A673 (cell line): ENCODE data around the gene PHACTR3. TPM values are rescaled to one million over a fixed set of nuclear protein-coding genes. Genes with fewer than 3 reads are reported as not detected.

Source experiments
- BruUV-seq: library from RNA; stranded (reverse); fragments of 400-500 nt; replicated peaks from 2 replicates; lab custom pipeline; 2021; lab: Mats Ljungman, UMichigan
- CTCF ChIA-PET: fragments of 300-600 bp; sonication (Branson Sonifier 250); formaldehyde crosslinking; loops from one replicate; lab custom pipeline; 2022; ENCODE audit warnings: antibody characterized with exemption; lab: Charles Lee
- POLR2A ChIA-PET: fragments of 300-600 bp; sonication (Branson Sonifier 250); formaldehyde crosslinking; loops from one replicate; lab custom pipeline; 2022; ENCODE audit warnings: antibody characterized with exemption; ENCODE audit not compliant: low non-redundant PET; lab: Charles Lee
- DNase-seq: peaks from one replicate; pipeline ENCODE4 v3.0.0-alpha.2; 2015; ENCODE audit warnings: low spot score
- H3K27ac ChIP-seq: fragments of 200-600 bp; sonication (generic); 2 replicates; pipeline ENCODE4 v1.5.1; 2016; ENCODE audit warnings: mixed run types, low read depth, mild to moderate bottlenecking, mixed read lengths, antibody characterized with exemption, low read length; ENCODE audit not compliant: poor library complexity, severe bottlenecking
- H3K27me3 ChIP-seq: fragments of 200-600 bp; sonication (generic); replicated peaks from 2 replicates; pipeline ENCODE4 v1.6.1; 2017; ENCODE audit warnings: mixed run types, low read depth, mild to moderate bottlenecking, mixed read lengths, antibody characterized with exemption, low read length; ENCODE audit not compliant: insufficient read depth, poor library complexity
- H3K36me3 ChIP-seq: fragments of 200-600 bp; sonication (generic); 2 replicates; pipeline ENCODE4 v1.6.1; 2016; ENCODE audit warnings: mixed run types, mild to moderate bottlenecking, mixed read lengths, antibody characterized with exemption, low read length; ENCODE audit not compliant: insufficient read depth, poor library complexity, severe bottlenecking
- H3K4me1 ChIP-seq: fragments of 200-600 bp; sonication (generic); 2 replicates; pipeline ENCODE4 v1.6.1; 2017; ENCODE audit warnings: mixed run types, mild to moderate bottlenecking, mixed read lengths, antibody characterized with exemption, low read length; ENCODE audit not compliant: insufficient read depth, poor library complexity, severe bottlenecking
- H3K4me3 ChIP-seq: fragments of 200-600 bp; sonication (generic); 2 replicates; pipeline ENCODE4 v1.5.1; 2016; ENCODE audit warnings: low read depth, mixed run types, mild to moderate bottlenecking, mixed read lengths, low read length; ENCODE audit not compliant: poor library complexity, severe bottlenecking
- H3K9me3 ChIP-seq: fragments of 200-600 bp; sonication (generic); 2 replicates; pipeline ENCODE4 v1.6.1; 2016; ENCODE audit warnings: mixed run types, low read depth, mild to moderate bottlenecking, mixed read lengths, antibody characterized with exemption, low read length; ENCODE audit not compliant: poor library complexity, severe bottlenecking
- CTCF ChIP-seq: fragments of 300-800, 200-600 bp; sonication (generic); conservative IDR thresholded peaks from 2 replicates; pipeline ENCODE4 v1.5.1; 2017; ENCODE audit warnings: low read depth, mild to moderate bottlenecking, antibody characterized with exemption, low read length, moderate library complexity, mixed read lengths
- EZH2 ChIP-seq: fragments of 200-600 bp; sonication (generic); IDR thresholded peaks from 2 replicates; pipeline ENCODE4 v1.6.1; 2017; ENCODE audit warnings: borderline replicate concordance, low read depth, mild to moderate bottlenecking, mixed read lengths, antibody characterized with exemption, low read length; ENCODE audit not compliant: poor library complexity, severe bottlenecking
- intact Hi-C: fragments of 100-400 bp; cut with micrococcal nuclease; formaldehyde crosslinking; loops from one replicate; pipeline ENCODE4 v1.10.0; 2022; ENCODE audit not compliant: unreplicated experiment
- total RNA-seq: library from RNA; stranded (reverse); gene quantifications from 2 replicates; pipeline ENCODE4 v1.2.3, GENCODE V29; 2021

Gene PHACTR3
- total RNA-seq, 1 experiment from 2014 or later, result 0.17 TPM

- DNase-seq, result no peak
- H3K27ac ChIP-seq, result no peak overlapping the region
- POLR2A ChIA-PET, result no interaction called here
- no TSS peak for BruUV-seq
- CTCF ChIA-PET, result no interaction called here
- TF ChIP-seq EZH2 (no peak), CTCF (no peak)
- H3K27me3 ChIP-seq, result peaks cover 25% of the 10 kb centered on the region
- H3K36me3 ChIP-seq, result no peaks in the 10 kb centered on the region
- peaks cover 39% of the 10 kb centered on the region for H3K4me1 ChIP-seq
- H3K9me3 ChIP-seq, result no peaks in the 10 kb centered on the region
- no peak overlapping the region for H3K4me3 ChIP-seq
- intact Hi-C loops, result no loop called here
Observed at GRCh38 chr20:59578436-59579403, 25.6 kb upstream of the PHACTR3 start.

- POLR2A ChIA-PET, result no interaction called here
- H3K36me3 ChIP-seq, result no peaks in the 10 kb centered on the region
- no TSS peak for BruUV-seq
- intact Hi-C loops, result no loop called here
- H3K4me1 ChIP-seq, result peaks cover 44% of the 10 kb centered on the region
- TF ChIP-seq EZH2 (no peak), CTCF (no peak)
- no peaks in the 10 kb centered on the region for H3K9me3 ChIP-seq
- DNase-seq, result no peak
- no peak overlapping the region for H3K4me3 ChIP-seq
- CTCF ChIA-PET, result interaction anchor here (1.0 kb wide), 1 partner anchor 9 kb away, joined by 3 read pairs; no protein-coding TSS in a partner anchor
- peaks cover 25% of the 10 kb centered on the region for H3K27me3 ChIP-seq
- H3K27ac ChIP-seq, result no peak overlapping the region
Observed at GRCh38 chr20:59579404-59580145, 24.8 kb upstream of the PHACTR3 start.

GRCh38 chr20:59580146-59580946 lies 24.0 kb upstream of the PHACTR3 start:
- BruUV-seq, result no TSS peak
- intact Hi-C loops, result no loop called here
- Histone ChIP-seq H3K9me3 (no peaks in the 10 kb centered on the region), H3K36me3 (no peaks in the 10 kb centered on the region), H3K27ac (no peak overlapping the region), H3K4me1 (peaks cover 51% of the 10 kb centered on the region), H3K4me3 (no peak overlapping the region), H3K27me3 (peaks cover 25% of the 10 kb centered on the region)
- POLR2A ChIA-PET, result no interaction called here
- TF ChIP-seq CTCF (no peak), EZH2 (no peak)
- CTCF ChIA-PET, result interaction anchor here (1.0 kb wide), 1 partner anchor 10 kb away, joined by 3 read pairs; no protein-coding TSS in a partner anchor
- DNase-seq, result peak; percentile 93
